ENCODE data around the gene CDKAL1.

- no peak for TF ChIP-seq CTCF (IDR thresholded peaks at IDR 0.05; ENCODE audit: borderline replicate concordance, extremely low read depth, low read length, poor library complexity, severe bottlenecking)
- no peak for TF ChIP-seq EZH2 (IDR thresholded peaks at IDR 0.05; ENCODE audit: borderline replicate concordance, low read depth, low read length, severe bottlenecking)
Observed at GRCh38 chr6:21149470-21149869, 615.2 kb downstream of the CDKAL1 start.

Measured in DND-41 (cell line).